Thyroid gland (tissue), 4 donors: ENCODE measurements around the gene IGF2R.

Experiments used
- POLR2A ChIP-seq, 2 donors: fragments of 450-650 bp; IDR thresholded peaks; one replicate each; pipeline ENCODE4 v1.6.1; 2017; ENCODE audit warnings: antibody characterized with exemption in 2 of 2, mild to moderate bottlenecking in 2 of 2, moderate library complexity in 1 of 2
- TF ChIP-seq, protein P1 (sequence below), 6 experiments: fragments of 200-600 bp in 3 of 6; fragments of 450-650 bp in 3 of 6; sonication (generic) in 3 of 6; IDR thresholded peaks; one replicate each; pipeline ENCODE4 v1.5.1; 2016 to 2019; ENCODE audit warnings: antibody characterized with exemption in 6 of 6, mild to moderate bottlenecking in 2 of 6, inconsistent platforms in 1 of 6, moderate library complexity in 1 of 6

DNA sequence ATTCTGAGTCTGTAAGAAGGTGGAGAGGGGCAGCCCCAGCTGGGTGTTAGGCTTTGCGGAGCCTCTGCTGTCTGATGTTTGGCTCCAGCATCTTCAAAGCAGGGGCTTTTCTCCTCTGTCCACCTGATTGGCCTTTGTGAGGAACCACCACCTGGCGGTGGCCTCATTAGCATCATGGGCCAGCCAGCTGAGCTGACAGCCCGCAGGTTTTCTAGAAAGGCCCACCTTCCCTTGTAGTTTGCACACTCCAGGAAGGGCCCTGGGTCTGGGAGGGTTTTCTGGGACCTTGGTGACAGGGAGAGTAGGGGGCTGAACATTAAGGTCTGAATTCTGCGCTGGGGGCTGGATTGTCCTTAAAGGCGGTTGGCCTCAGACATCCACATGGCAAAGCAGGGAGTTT, 11.6 kb downstream of the IGF2R start:
- no peak for TF ChIP-seq POLR2A (IDR thresholded peaks at IDR 0.05)
- TF ChIP-seq, protein P1, sequence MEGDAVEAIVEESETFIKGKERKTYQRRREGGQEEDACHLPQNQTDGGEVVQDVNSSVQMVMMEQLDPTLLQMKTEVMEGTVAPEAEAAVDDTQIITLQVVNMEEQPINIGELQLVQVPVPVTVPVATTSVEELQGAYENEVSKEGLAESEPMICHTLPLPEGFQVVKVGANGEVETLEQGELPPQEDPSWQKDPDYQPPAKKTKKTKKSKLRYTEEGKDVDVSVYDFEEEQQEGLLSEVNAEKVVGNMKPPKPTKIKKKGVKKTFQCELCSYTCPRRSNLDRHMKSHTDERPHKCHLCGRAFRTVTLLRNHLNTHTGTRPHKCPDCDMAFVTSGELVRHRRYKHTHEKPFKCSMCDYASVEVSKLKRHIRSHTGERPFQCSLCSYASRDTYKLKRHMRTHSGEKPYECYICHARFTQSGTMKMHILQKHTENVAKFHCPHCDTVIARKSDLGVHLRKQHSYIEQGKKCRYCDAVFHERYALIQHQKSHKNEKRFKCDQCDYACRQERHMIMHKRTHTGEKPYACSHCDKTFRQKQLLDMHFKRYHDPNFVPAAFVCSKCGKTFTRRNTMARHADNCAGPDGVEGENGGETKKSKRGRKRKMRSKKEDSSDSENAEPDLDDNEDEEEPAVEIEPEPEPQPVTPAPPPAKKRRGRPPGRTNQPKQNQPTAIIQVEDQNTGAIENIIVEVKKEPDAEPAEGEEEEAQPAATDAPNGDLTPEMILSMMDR (IDR thresholded peaks at IDR 0.05) = no peak
